Measurements from ENCODE around the gene LZIC. TPM values are rescaled to one million over a fixed set of nuclear protein-coding genes. Genes with fewer than 3 reads are reported as not detected.

The LZIC gene
- total RNA-seq, 4 donors from 2014 or later = 21.6 to 40.2 (median 32.0) TPM

GRCh38 chr1:9960706-9961562, 17.7 kb upstream of the LZIC start:
- Histone ChIP-seq H3K9me3 (no peaks in the 10 kb centered on the region), H3K4me1 (no peaks in the 10 kb centered on the region), H3K4me3 (no peak overlapping the region), H3K36me3 (peaks cover 0 to 12% (median 0%) of the 10 kb centered on the region in 3 donors), H3K27me3 (no peaks in the 10 kb centered on the region), H3K27ac (no peak overlapping the region)
- 74 to 84% methylated on average over 12 of the region's 12 CpGs for WGBS, 2 donors
- no peak for DNase-seq (ENCODE audit: low spot score in 2 of 2)
- TF ChIP-seq CTCF (IDR thresholded peaks at IDR 0.05) (no peak), POLR2A (IDR thresholded peaks at IDR 0.05) (no peak), EP300 (IDR thresholded peaks at IDR 0.05) (no peak)

GRCh38 chr1:9960011-9960410, 16.8 kb upstream of the LZIC start:
- H3K9me3 ChIP-seq = no peaks in the 10 kb centered on the region
- H3K4me1 ChIP-seq = no peaks in the 10 kb centered on the region
- 72 to 74% methylated on average over 4 of the region's 4 CpGs for WGBS, 2 donors
- no peaks in the 10 kb centered on the region for H3K27me3 ChIP-seq
- TF ChIP-seq POLR2A (IDR thresholded peaks at IDR 0.05) (no peak), EP300 (IDR thresholded peaks at IDR 0.05) (no peak), CTCF (IDR thresholded peaks at IDR 0.05) (no peak)
- H3K36me3 ChIP-seq = peaks cover 0 to 13% (median 0%) of the 10 kb centered on the region in 3 donors
- DNase-seq (ENCODE audit: low spot score in 2 of 2) = no peak
- H3K27ac ChIP-seq = no peak overlapping the region
- no peak overlapping the region for H3K4me3 ChIP-seq

- peaks cover 0 to 15% (median 0%) of the 10 kb centered on the region in 3 donors for H3K36me3 ChIP-seq
- no peaks in the 10 kb centered on the region for H3K4me1 ChIP-seq
- 87 to 88% methylated on average over 8 of the region's 8 CpGs for WGBS, 2 donors
- H3K9me3 ChIP-seq = no peaks in the 10 kb centered on the region
- TF ChIP-seq EP300 (IDR thresholded peaks at IDR 0.05) (no peak), CTCF (IDR thresholded peaks at IDR 0.05) (no peak), POLR2A (IDR thresholded peaks at IDR 0.05) (no peak)
- H3K4me3 ChIP-seq = no peak overlapping the region
- H3K27me3 ChIP-seq = no peaks in the 10 kb centered on the region
- DNase-seq (ENCODE audit: low spot score in 2 of 2) = no peak
- no peak overlapping the region for H3K27ac ChIP-seq
Observed at GRCh38 chr1:9957726-9958125, 14.5 kb upstream of the LZIC start.

- peaks cover 0 to 13% (median 0%) of the 10 kb centered on the region in 3 donors for H3K36me3 ChIP-seq
- WGBS, 2 donors = 91 to 92% methylated on average over 2 of the region's 2 CpGs
- H3K27ac ChIP-seq = no peak overlapping the region
- DNase-seq (ENCODE audit: low spot score in 2 of 2) = no peak
- H3K4me3 ChIP-seq = no peak overlapping the region
- no peaks in the 10 kb centered on the region for H3K27me3 ChIP-seq
- no peak for TF ChIP-seq CTCF (IDR thresholded peaks at IDR 0.05)
- TF ChIP-seq EP300 (IDR thresholded peaks at IDR 0.05) = no peak
- no peak for TF ChIP-seq POLR2A (IDR thresholded peaks at IDR 0.05)
- H3K9me3 ChIP-seq = no peaks in the 10 kb centered on the region
- peaks cover 0 to 51% (median 22%) of the 10 kb centered on the region in 4 donors for H3K4me1 ChIP-seq
Observed at GRCh38 chr1:9946315-9946714, 3.1 kb upstream of the LZIC start.

GRCh38 chr1:9942399-9942938, 722 bp downstream of the LZIC start:
- peak in 1 of 2 donors; percentile 9 for DNase-seq (ENCODE audit: low spot score in 2 of 2)
- Histone ChIP-seq H3K27ac (peak overlapping the region; percentile 65 to 95 (median 88)), H3K9me3 (no peaks in the 10 kb centered on the region), H3K36me3 (peaks cover 0 to 37% (median 0%) of the 10 kb centered on the region in 3 donors), H3K27me3 (no peaks in the 10 kb centered on the region), H3K4me1 (peaks cover 0 to 35% (median 18%) of the 10 kb centered on the region in 4 donors), H3K4me3 (peak overlapping the region; percentile 60 to 76 (median 72))
- 0 to 1% methylated on average over 14 of the region's 14 CpGs for WGBS, 2 donors
- TF ChIP-seq POLR2A (IDR thresholded peaks at IDR 0.05) = no peak
- no peak for TF ChIP-seq EP300 (IDR thresholded peaks at IDR 0.05)
- TF ChIP-seq CTCF (IDR thresholded peaks at IDR 0.05) = peak in 4 of 5 experiments; percentile 28 to 54 (median 38)
